ENCODE results near the gene TBC1D8.

TBC1D8 gene

DNA sequence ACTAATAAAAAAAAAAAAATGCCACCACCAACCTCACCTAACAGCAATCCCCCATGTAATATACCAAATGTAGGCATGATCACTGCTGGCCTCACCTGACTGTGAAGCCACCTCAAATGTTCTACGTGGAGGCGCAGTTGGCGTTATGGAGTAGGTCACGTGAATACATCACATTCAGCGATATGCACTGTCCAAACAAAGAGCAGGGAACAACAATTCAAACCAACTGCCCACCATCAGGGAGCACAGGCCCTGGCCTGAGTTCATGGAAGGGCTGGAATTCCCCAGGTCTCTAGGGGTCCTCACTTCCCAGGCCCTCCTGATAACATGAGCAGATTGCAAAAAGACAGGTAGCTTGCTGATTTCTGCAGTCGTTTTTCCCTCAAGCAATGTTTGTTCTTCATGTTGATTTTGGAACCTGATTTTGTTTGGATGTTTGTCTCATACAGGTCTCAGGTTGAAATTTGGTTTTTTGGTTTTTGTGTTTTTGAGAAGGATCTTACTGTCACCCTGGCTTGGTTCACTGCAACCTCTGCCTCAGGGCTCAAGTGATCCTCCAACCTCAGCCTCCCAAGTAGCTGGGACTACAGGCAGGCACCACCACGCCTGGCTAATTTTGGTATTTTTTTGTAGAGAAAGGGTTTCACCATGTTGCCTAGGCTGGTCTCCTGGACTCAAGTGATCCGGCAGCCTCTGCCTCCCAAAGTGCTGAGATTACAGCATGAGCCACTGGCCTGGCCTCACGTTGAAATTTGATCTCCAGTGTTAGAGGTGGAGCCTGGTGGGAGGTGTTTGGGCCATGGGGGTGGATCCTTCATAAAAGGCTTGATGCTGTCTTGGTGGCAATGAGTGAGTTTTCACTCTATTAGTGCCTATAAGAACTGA is 15.5 kb downstream of the TBC1D8 start:
- no peak for DNase-seq (ENCODE audit: low read depth)

- no peak for DNase-seq (ENCODE audit: low read depth)
These were observed 17.6 kb downstream of the TBC1D8 start for GRCh38 chr2:101133492-101134100.

GRCh38 chr2:101132202-101132601 is 19.0 kb downstream of the TBC1D8 start:
- no peak for DNase-seq (ENCODE audit: low read depth)

GRCh38 chr2:101130081-101130480 is 21.1 kb downstream of the TBC1D8 start:
- DNase-seq (ENCODE audit: low read depth), result no peak

- no peak for DNase-seq (ENCODE audit: low read depth)
These were observed 23.7 kb downstream of the TBC1D8 start for GRCh38 chr2:101127319-101128056.

- DNase-seq (ENCODE audit: low read depth), result no peak
These were observed 25.4 kb downstream of the TBC1D8 start for GRCh38 chr2:101125808-101126207.

- DNase-seq (ENCODE audit: low read depth), result no peak
These were observed 25.8 kb downstream of the TBC1D8 start for GRCh38 chr2:101125374-101125773.

DNA sequence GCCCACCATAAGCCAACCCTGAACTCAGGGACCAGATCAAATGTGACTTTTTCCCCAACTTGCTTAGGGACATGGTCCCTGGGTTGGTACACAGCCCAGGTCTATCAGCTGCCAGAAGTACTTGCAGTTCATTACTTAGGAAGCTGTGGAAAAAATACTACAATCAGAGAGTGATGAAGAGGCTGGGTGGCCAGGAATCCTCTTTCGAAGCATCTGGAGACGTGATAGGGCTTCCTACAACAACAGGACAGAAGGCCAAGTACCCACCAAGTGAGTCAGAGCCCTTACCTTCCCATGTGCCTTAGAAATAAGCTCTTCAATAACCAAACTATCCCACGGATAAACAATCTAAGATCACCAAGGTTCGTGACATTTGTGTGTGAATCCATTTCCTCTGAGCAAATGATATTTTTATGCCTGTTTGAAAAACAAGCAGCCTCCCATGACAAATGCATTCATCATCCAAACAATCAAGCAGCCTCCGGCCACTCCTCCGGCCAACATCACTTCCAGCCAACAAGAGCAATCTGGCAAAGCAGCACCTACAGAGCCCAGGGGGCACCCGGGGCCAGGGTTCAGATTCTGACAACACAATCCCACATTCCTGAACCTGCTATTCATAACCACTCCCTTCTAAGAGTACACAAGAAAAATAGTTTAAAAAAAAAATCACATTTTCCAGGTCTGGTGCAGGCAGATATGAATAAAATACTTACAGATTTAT is 26.4 kb downstream of the TBC1D8 start:
- no peak for DNase-seq (ENCODE audit: low read depth)

DNA sequence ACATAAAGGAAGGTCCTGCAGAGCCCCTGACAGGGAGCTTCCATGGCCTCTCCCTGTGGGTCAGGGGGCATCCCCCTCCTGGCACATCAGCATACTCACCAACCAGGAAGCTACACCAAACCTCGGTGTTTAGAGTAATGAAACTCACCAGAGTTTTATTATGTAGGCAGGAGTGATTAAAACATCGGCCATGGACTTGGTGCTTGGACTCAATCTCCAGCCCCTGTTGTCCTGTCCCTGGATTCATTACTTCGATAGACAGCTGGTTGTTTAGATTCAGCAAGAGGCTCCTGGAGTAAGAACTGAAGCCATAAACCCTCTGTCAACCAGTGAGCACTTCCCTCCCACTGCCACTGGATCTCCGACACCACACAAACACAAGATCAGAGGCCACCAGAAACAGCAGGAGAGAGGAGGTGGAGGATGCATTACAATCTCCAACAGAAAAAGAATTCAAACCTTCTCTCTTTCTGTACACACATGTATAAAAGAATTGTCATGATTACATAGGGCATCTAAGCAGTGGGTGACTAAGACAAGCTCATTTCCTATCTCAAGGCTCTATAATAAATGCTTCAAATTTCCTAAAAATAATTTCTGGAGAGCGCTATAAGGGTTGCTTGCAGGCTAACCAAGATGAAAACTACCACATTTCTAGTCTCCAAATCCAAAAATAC is 27.2 kb downstream of the TBC1D8 start:
- DNase-seq (ENCODE audit: low read depth), result no peak

DNA sequence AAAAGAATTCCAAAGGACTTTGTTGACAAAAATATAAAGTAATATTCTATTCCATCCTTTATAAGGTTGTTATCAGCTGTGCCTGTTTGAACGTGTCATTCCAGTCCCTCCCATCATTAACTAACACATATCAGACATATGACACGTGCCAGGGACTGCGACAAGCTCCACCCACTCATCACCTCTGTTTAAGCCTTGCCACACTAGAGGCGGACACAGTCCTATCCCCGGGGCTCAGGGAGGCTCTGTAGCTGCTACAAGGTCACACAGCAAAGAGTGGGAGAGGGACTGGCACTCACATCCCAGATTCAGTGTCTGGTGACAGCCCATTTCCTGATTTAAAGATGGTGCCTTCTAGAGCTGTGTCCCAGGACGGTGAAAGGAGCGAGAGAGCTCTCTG is 30.0 kb downstream of the TBC1D8 start:
- no peak for DNase-seq (ENCODE audit: low read depth)

- no peak for DNase-seq (ENCODE audit: low read depth)
These were observed 30.8 kb downstream of the TBC1D8 start for GRCh38 chr2:101120124-101120996.

DNA sequence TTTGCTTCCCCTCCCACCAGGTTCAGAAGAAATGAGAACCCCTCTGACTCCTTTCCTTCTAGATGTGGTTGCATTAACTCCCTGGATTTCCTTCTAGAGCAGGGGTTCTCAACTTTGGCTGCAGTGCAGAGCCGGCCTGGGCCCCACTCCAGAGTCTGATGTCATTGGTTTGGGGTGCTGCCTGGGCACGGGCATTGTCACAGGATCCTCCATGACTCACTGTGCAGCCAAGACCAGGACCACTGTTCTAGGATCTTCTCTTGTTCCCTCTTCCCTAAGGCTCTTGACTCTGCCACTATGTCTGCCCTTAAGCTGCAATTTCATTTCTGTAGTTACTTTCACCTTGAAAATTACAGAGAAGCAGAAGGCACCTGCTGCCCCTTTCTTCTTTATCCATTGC is 31.8 kb downstream of the TBC1D8 start:
- no peak for DNase-seq (ENCODE audit: low read depth)

- no peak for DNase-seq (ENCODE audit: low read depth)
These were observed 34.2 kb downstream of the TBC1D8 start for GRCh38 chr2:101116841-101117552.

- no peak for DNase-seq (ENCODE audit: low read depth)
These were observed 34.8 kb downstream of the TBC1D8 start for GRCh38 chr2:101116348-101116747.

GRCh38 chr2:101115664-101116063 is 35.5 kb downstream of the TBC1D8 start:
- DNase-seq (ENCODE audit: low read depth), result no peak

DNA sequence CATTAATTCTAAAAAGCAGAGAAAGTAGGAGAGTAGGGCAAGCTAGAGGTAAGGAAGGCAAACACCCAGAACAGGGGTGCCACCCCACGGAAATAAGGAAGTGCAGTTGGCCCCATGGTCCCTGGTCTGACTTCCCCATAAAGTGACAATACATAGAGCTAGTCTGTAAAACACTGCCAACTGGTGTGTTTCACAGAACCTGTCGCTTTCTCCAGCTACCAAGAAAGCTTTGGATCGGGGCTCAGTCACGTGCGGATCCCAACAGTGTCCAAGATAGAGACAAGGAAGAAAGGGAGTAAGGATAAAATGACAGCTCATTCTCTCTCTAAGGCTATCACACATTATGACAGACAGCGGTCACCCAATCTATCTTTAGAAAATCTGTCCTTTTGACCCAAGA is 36.4 kb downstream of the TBC1D8 start:
- DNase-seq (ENCODE audit: low read depth), result no peak

GRCh38 chr2:101114268-101114783 is 36.9 kb downstream of the TBC1D8 start:
- no peak for DNase-seq (ENCODE audit: low read depth)

DNA sequence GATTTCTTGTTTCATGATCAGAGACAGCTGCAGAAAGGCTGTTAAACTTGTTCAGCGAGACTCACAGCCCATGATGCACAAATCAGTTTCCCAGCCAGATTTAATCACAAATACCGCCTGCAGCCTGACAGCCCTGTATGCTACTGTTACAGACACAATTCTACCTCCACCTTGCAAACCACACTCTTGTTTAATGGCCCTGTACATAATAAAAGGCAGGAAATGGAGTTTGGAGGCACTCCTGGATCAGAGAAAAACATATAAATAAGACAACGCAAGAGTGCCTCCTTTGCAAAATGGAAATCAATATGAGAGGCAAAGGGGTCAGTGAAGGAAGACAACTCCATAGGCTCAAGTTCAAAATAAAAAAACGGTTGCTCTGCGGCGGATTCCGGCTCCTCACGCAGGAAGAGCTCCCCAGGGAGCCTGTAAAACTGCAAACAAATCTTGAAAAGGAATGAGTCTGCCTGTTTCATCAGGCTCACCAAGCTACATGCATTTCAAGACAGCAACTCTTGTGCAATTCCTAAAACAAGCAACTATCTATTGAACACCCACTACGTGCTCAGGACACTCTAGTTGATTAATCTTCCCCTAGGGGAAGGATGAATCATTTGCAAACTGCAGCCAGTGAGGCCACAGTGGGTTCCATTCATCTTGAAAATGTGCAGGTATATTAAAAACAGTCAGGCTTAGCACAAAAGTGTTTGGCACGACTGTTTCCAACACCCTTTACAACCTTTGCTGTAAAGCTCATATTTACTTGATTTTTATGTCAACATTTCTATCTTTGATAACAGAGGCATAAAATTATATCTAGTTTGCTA is 37.5 kb downstream of the TBC1D8 start:
- DNase-seq (ENCODE audit: low read depth), result no peak

GRCh38 chr2:101112772-101113157 is 38.4 kb downstream of the TBC1D8 start:
- DNase-seq (ENCODE audit: low read depth), result no peak
